ENCODE data around the gene SPATA31E1. TPM values are rescaled to one million over a fixed set of nuclear protein-coding genes. Genes with fewer than 3 reads are reported as not detected.
"Not testable (repeated sequence)": the region's sequence is repeated elsewhere in the genome, so short reads cannot be mapped to it uniquely, and the experiment has no call there.

The SPATA31E1 gene
- total RNA-seq, 1 donor from 2014 or later: not detected

- no peak for DNase-seq
Measured at GRCh38 chr9:87886210-87886932, 3.7 kb downstream of the SPATA31E1 start.

GRCh38 chr9:87886933-87887505 lies 4.3 kb downstream of the SPATA31E1 start:
- DNase-seq: no peak

- no peak for DNase-seq
Measured at GRCh38 chr9:87887661-87888480, 5.2 kb downstream of the SPATA31E1 start.

GRCh38 chr9:87888501-87888900 lies 5.8 kb downstream of the SPATA31E1 start:
- DNase-seq: no peak

GRCh38 chr9:87889065-87889881 lies 6.6 kb downstream of the SPATA31E1 start:
- no peak for DNase-seq

GRCh38 chr9:87889882-87890252 lies 7.2 kb downstream of the SPATA31E1 start:
- DNase-seq: no peak

- DNase-seq: no peak
Measured at GRCh38 chr9:87890837-87891236, 8.2 kb downstream of the SPATA31E1 start.

GRCh38 chr9:87891754-87892153 lies 9.1 kb downstream of the SPATA31E1 start:
- DNase-seq: no peak

GRCh38 chr9:87892956-87893355 lies 10.3 kb downstream of the SPATA31E1 start:
- DNase-seq: no peak

- DNase-seq: no peak
Measured at GRCh38 chr9:87894998-87895625, 12.4 kb downstream of the SPATA31E1 start.

GRCh38 chr9:87896891-87897290 lies 14.2 kb downstream of the SPATA31E1 start:
- no peak for DNase-seq

GRCh38 chr9:87898151-87898550 lies 15.5 kb downstream of the SPATA31E1 start:
- DNase-seq: no peak

GRCh38 chr9:87902371-87902770 lies 19.7 kb downstream of the SPATA31E1 start:
- DNase-seq: not testable (repeated sequence)

GRCh38 chr9:87909310-87910041 lies 26.8 kb downstream of the SPATA31E1 start:
- DNase-seq: no peak

GRCh38 chr9:87910821-87911220 lies 28.1 kb downstream of the SPATA31E1 start:
- DNase-seq: no peak

GRCh38 chr9:87917662-87918061 lies 35.0 kb downstream of the SPATA31E1 start, which contains the start of gene SPATA31C1:
SPATA31C1 (plus strand) TSS chr9:87917962.
- not testable (repeated sequence) for DNase-seq

- DNase-seq: not testable (repeated sequence)
Measured at GRCh38 chr9:87919013-87919412, 36.3 kb downstream of the SPATA31E1 start.

- not testable (repeated sequence) for DNase-seq
Measured at GRCh38 chr9:87921561-87921960, 38.9 kb downstream of the SPATA31E1 start.

- DNase-seq: not testable (repeated sequence)
Measured at GRCh38 chr9:87923012-87923411, 40.3 kb downstream of the SPATA31E1 start.

GRCh38 chr9:87924851-87925250 lies 42.2 kb downstream of the SPATA31E1 start:
- DNase-seq: not testable (repeated sequence)

- not testable (repeated sequence) for DNase-seq
Measured at GRCh38 chr9:87929152-87929551, 46.5 kb downstream of the SPATA31E1 start.
